Stimulated activated naive CD4-positive, alpha-beta T cell (primary cell): ENCODE measurements around the gene NFIB.

ENCODE experiments used
- DNase-seq, 6 experiments: peaks; one replicate each; lab custom pipeline; 2025; lab: John Stamatoyannopoulos, UW

The NFIB gene

GRCh38 chr9:14098486-14099180 lies 215.3 kb downstream of the NFIB start:
- no peak for DNase-seq

- no peak for DNase-seq
These were observed 216.1 kb downstream of the NFIB start for GRCh38 chr9:14097666-14098415.

GRCh38 chr9:14097215-14097614 lies 216.7 kb downstream of the NFIB start:
- no peak for DNase-seq

- DNase-seq: no peak
These were observed 217.6 kb downstream of the NFIB start for GRCh38 chr9:14096258-14096922.

GRCh38 chr9:14095277-14095676 lies 218.7 kb downstream of the NFIB start:
- no peak for DNase-seq

GRCh38 chr9:14094491-14094890 lies 219.4 kb downstream of the NFIB start:
- DNase-seq: no peak

- DNase-seq: no peak
These were observed 221.6 kb downstream of the NFIB start for GRCh38 chr9:14092344-14092743.

- no peak for DNase-seq
These were observed 224.7 kb downstream of the NFIB start for GRCh38 chr9:14089051-14089803.

GRCh38 chr9:14087576-14087975 lies 226.4 kb downstream of the NFIB start:
- no peak for DNase-seq

- DNase-seq: no peak
These were observed 227.4 kb downstream of the NFIB start for GRCh38 chr9:14086495-14086894.

- DNase-seq: no peak
These were observed 228.1 kb downstream of the NFIB start for GRCh38 chr9:14085810-14086209.

- DNase-seq: no peak
These were observed 229.1 kb downstream of the NFIB start for GRCh38 chr9:14084867-14085266.

GRCh38 chr9:14083366-14083765 lies 230.6 kb downstream of the NFIB start:
- DNase-seq: no peak

- DNase-seq: no peak
These were observed 231.2 kb downstream of the NFIB start for GRCh38 chr9:14082732-14083131.

GRCh38 chr9:14081745-14082144 lies 232.2 kb downstream of the NFIB start:
- no peak for DNase-seq

GRCh38 chr9:14080959-14081542 lies 232.9 kb downstream of the NFIB start:
- DNase-seq: no peak

- no peak for DNase-seq
These were observed 234.5 kb downstream of the NFIB start for GRCh38 chr9:14079440-14079839.

- DNase-seq: no peak
These were observed 236.3 kb downstream of the NFIB start for GRCh38 chr9:14077672-14078071.

- no peak for DNase-seq
These were observed 238.7 kb downstream of the NFIB start for GRCh38 chr9:14075218-14075617.

- DNase-seq: no peak
These were observed 241.1 kb downstream of the NFIB start for GRCh38 chr9:14072850-14073249.

GRCh38 chr9:14071484-14071883 lies 242.5 kb downstream of the NFIB start:
- DNase-seq: no peak

- no peak for DNase-seq
These were observed 245.3 kb downstream of the NFIB start for GRCh38 chr9:14068690-14069089.
